ENCODE data around the gene FBXO21.

GRCh38 chr12:117118838-117119591 lies 71.3 kb downstream of the FBXO21 start:
- no peak for TF ChIP-seq POLR2A (IDR thresholded peaks at IDR 0.05)
- no peak for TF ChIP-seq CTCF (IDR thresholded peaks at IDR 0.05)
- no peak for TF ChIP-seq EP300 (IDR thresholded peaks at IDR 0.05)
